HG02623 (cell line): ENCODE data around the gene MTCH2.
A peak's percentile ranks its signal among the peaks of the same experiment; 100 is the strongest.
"Not testable (repeated sequence)": the region's sequence is repeated elsewhere in the genome, so short reads cannot be mapped to it uniquely, and the experiment has no call there.

ENCODE experiments used
- ATAC-seq: cut with Tn5 transposase; IDR thresholded peaks from one replicate; pipeline ENCODE4 v1.9.1; 2021; ENCODE audit warnings: moderate library complexity; ENCODE audit not compliant: unreplicated experiment

MTCH2 gene

GRCh38 chr11:47642099-47642855, at the start of gene MTCH2:
Gene MTCH2 (minus strand): TSS chr11:47642559. CDS start chr11:47642465, 94 bp downstream.
- peak; percentile 88 for ATAC-seq

GRCh38 chr11:47691979-47692378, 49.6 kb upstream of the MTCH2 start:
- no peak for ATAC-seq

- no peak for ATAC-seq
Measured at GRCh38 chr11:47689480-47689879, 47.1 kb upstream of the MTCH2 start.

- ATAC-seq: no peak
Measured at GRCh38 chr11:47688991-47689390, 46.6 kb upstream of the MTCH2 start.

GRCh38 chr11:47688111-47688510, 45.8 kb upstream of the MTCH2 start:
- no peak for ATAC-seq

GRCh38 chr11:47686704-47687103, 44.3 kb upstream of the MTCH2 start:
- ATAC-seq: not testable (repeated sequence)

- no peak for ATAC-seq
Measured at GRCh38 chr11:47686151-47686550, 43.8 kb upstream of the MTCH2 start.

- no peak for ATAC-seq
Measured at GRCh38 chr11:47675851-47676250, 33.5 kb upstream of the MTCH2 start.

GRCh38 chr11:47672283-47672730, 29.9 kb upstream of the MTCH2 start:
- no peak for ATAC-seq

GRCh38 chr11:47669856-47670255, 27.5 kb upstream of the MTCH2 start:
- no peak for ATAC-seq

- no peak for ATAC-seq
Measured at GRCh38 chr11:47668665-47669064, 26.3 kb upstream of the MTCH2 start.

GRCh38 chr11:47667555-47667954, 25.2 kb upstream of the MTCH2 start:
- no peak for ATAC-seq

- no peak for ATAC-seq
Measured at GRCh38 chr11:47667135-47667534, 24.8 kb upstream of the MTCH2 start.

- ATAC-seq: not testable (repeated sequence)
Measured at GRCh38 chr11:47664936-47665335, 22.6 kb upstream of the MTCH2 start.

GRCh38 chr11:47661245-47661644, 18.9 kb upstream of the MTCH2 start:
- no peak for ATAC-seq

- no peak for ATAC-seq
Measured at GRCh38 chr11:47659276-47659675, 16.9 kb upstream of the MTCH2 start.

GRCh38 chr11:47656260-47656885, 14.0 kb upstream of the MTCH2 start:
- ATAC-seq: no peak

GRCh38 chr11:47651818-47652469, 9.6 kb upstream of the MTCH2 start:
- no peak for ATAC-seq

GRCh38 chr11:47649276-47649675, 6.9 kb upstream of the MTCH2 start:
- ATAC-seq: no peak

GRCh38 chr11:47646019-47646418, 3.7 kb upstream of the MTCH2 start:
- no peak for ATAC-seq

- no peak for ATAC-seq
Measured at GRCh38 chr11:47645500-47645899, 3.1 kb upstream of the MTCH2 start.

GRCh38 chr11:47641600-47642098, 710 bp downstream of the MTCH2 start:
- no peak for ATAC-seq
